Endothelial cell (in vitro differentiated cells): ENCODE results near the gene SNAI3. TPM values are rescaled to one million over a fixed set of nuclear protein-coding genes. Genes with fewer than 3 reads are reported as not detected.

Experiments
- DNase-seq: peaks from one replicate; pipeline ENCODE4 v3.0.0; 2021; ENCODE audit warnings: low spot score
- H3K27ac Mint-ChIP-seq: one replicate; pipeline ENCODE4 v1.8.0; 2021; ENCODE audit warnings: mixed read lengths, inconsistent platforms; ENCODE audit not compliant: unreplicated experiment
- H3K27me3 Mint-ChIP-seq: one replicate; pipeline ENCODE4 v1.8.0; 2021; ENCODE audit warnings: mild to moderate bottlenecking, moderate library complexity, mixed read lengths, inconsistent platforms; ENCODE audit not compliant: unreplicated experiment
- H3K36me3 Mint-ChIP-seq: one replicate; pipeline ENCODE4 v1.8.0; 2021; ENCODE audit warnings: mild to moderate bottlenecking, low read depth, mixed read lengths, inconsistent platforms; ENCODE audit not compliant: unreplicated experiment
- H3K4me1 Mint-ChIP-seq: one replicate; pipeline ENCODE4 v1.8.0; 2021; ENCODE audit warnings: mild to moderate bottlenecking, mixed read lengths, inconsistent platforms; ENCODE audit not compliant: unreplicated experiment
- H3K4me3 Mint-ChIP-seq: one replicate; pipeline ENCODE4 v1.8.0; 2021; ENCODE audit warnings: mild to moderate bottlenecking, mixed read lengths, inconsistent platforms; ENCODE audit not compliant: unreplicated experiment
- H3K9me3 Mint-ChIP-seq: one replicate; pipeline ENCODE4 v1.8.0; 2021; ENCODE audit warnings: mixed read lengths, inconsistent platforms; ENCODE audit not compliant: unreplicated experiment
- CTCF ChIP-seq: fragments of 200-600 bp; sonication (generic); IDR thresholded peaks from one replicate; pipeline ENCODE4 v1.5.0; 2021; ENCODE audit warnings: antibody characterized with exemption; ENCODE audit not compliant: unreplicated experiment
- total RNA-seq: library from RNA; stranded (reverse); fragmentation: NEBNext Ultra II Directional; extraction: Animal tissue kit (Norgen Biotek cat#: 25700); gene quantifications from one replicate; pipeline ENCODE4 v1.2.1, GENCODE V29; 2021; ENCODE audit not compliant: unreplicated experiment

Gene SNAI3
- total RNA-seq, 1 donor from 2014 or later: 2.6 TPM

- no peak for DNase-seq
- Mint-ChIP-seq H3K27me3 (peaks cover 16% of the 10 kb centered on the region), H3K4me3 (no peak overlapping the region), H3K9me3 (no peaks in the 10 kb centered on the region), H3K4me1 (no peaks in the 10 kb centered on the region), H3K36me3 (peaks cover 3% of the 10 kb centered on the region), H3K27ac (no peak overlapping the region)
- TF ChIP-seq CTCF: no peak
Measured at GRCh38 chr16:88722784-88723506, 36.6 kb upstream of the SNAI3 start.

- no peak overlapping the region for H3K27ac Mint-ChIP-seq
Measured at GRCh38 chr16:88721815-88722755, 35.8 kb upstream of the SNAI3 start.

GRCh38 chr16:88721236-88721635 is 34.9 kb upstream of the SNAI3 start:
- TF ChIP-seq CTCF: no peak
- Mint-ChIP-seq H3K27ac (no peak overlapping the region), H3K4me1 (no peaks in the 10 kb centered on the region), H3K36me3 (peaks cover 9% of the 10 kb centered on the region), H3K9me3 (no peaks in the 10 kb centered on the region), H3K27me3 (peaks cover 14% of the 10 kb centered on the region), H3K4me3 (no peak overlapping the region)
- DNase-seq: no peak

More at GRCh38 chr16:88721815-88722755, 35.8 kb upstream of the SNAI3 start:
- H3K4me3 Mint-ChIP-seq: no peak overlapping the region
- H3K36me3 Mint-ChIP-seq: peaks cover 6% of the 10 kb centered on the region
- H3K4me1 Mint-ChIP-seq: no peaks in the 10 kb centered on the region
- TF ChIP-seq CTCF: no peak
- DNase-seq: no peak
- H3K27me3 Mint-ChIP-seq: peaks cover 16% of the 10 kb centered on the region
- no peaks in the 10 kb centered on the region for H3K9me3 Mint-ChIP-seq

- DNase-seq: no peak
- Mint-ChIP-seq H3K4me1 (no peaks in the 10 kb centered on the region), H3K9me3 (no peaks in the 10 kb centered on the region), H3K27me3 (peaks cover 14% of the 10 kb centered on the region), H3K36me3 (peaks cover 9% of the 10 kb centered on the region), H3K27ac (no peak overlapping the region), H3K4me3 (no peak overlapping the region)
- no peak for TF ChIP-seq CTCF
Measured at GRCh38 chr16:88720396-88720970, 34.2 kb upstream of the SNAI3 start.
